Hippocampal formation (tissue), 2 donors: ENCODE data around the gene LRRC19.

Source experiments
- DNase-seq, 2 donors: peaks; one replicate each; lab custom pipeline; 2025; lab: John Stamatoyannopoulos, UW

LRRC19 gene

DNA sequence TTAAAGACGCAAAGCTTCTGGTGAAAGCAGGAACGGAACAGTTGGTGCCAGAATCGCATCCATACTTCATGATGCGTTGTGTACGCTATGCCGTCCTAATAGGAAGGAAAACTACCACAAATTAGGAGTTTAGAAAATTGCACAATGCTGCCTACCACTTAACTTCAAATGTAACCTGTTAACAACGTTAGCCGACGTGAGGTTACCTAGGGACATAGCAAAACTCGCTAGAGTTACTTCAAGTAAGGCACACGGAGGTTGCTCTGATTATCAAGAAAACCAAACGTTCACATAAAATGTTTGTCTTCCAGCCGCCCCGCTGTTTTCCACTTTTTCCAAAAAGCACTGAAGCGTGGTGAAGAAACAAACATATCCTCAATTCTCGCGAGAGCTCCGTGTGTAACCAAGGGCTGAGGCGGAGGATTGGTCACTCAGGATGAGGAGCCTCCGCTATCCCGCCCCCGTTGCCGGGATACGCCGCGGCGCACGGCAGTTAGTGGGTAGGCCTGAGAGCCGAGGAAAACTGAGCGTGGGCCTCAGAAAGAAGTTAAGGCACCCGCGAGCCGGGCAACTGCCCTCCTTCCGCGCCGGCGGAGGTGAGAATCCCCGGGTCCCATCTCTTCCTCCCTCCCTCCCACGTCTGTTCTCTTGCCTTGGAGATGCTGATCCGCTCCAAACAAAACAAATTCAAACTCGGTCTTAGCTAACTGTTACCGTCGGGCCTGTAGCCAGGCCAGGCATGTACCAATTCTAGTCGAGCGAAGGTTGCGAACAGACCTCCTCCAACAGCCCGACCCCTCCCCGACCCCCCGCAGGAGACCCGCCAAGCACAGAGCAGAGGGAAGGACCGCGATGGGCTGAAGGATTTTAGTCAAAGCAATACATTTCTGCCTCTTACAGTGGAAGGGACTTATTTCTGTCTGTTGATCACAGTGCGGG, 49.3 kb downstream of the LRRC19 start, which contains the start of gene IFT74:
Gene IFT74, plus strand, starts transcription at position 492 of the 939 bp plus-strand sequence. CDS start 5,556 bp downstream, outside the sequence.
- DNase-seq = peak; percentile 90 to 99

DNA sequence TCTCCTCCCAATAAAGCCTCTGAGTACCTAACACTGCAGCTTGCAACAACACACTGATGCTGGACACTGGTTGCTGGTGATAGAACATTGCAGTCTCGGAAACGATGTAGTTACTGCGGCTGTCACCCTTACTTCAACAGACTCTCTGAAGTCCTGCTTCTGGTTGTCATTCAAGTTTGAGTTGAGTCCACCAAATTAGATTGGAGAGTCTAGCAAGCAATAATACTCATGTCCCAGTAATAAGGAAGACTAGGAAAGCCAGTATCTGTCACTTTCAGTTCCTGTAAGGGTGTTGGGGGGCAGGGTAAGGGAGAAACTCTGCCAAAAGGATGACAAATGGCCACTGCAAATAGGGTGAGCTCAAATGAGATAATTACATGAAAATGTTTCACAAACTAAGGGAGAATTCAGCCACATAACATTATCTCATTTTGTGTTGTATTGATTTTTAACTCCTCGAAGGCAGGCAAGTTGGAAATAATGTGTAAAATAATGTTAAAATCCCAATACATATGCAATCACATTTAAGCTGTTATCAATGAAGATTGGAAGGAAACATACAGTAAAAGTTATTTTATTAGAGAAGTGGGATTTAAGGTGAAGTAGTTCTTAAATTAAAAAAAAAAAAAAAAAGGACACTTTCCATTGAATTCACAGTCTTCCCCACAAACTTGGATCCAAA, 50.1 kb downstream of the LRRC19 start:
- DNase-seq = peak in 1 of 2 donors; percentile 38

DNA sequence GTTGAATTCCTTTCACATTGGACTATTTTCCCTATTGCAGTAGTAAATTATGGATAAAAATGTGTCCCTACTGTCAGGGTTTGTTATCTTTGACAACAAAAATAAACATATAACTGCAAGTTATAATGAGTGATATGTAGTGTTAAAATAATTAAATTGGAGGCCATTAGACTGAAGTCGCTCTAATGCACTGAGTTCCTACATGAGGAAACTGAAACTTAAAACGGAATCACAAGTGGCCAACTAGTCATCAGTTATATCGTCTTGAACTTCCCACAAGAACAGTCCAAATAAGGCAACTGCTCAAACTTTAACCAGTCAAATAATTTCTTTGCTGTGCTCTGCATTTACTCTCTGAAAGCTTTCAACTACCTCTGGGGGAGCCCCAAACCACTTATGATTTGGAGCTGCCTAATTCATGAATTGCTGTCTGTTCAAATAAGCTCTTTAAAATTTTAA, 51.4 kb downstream of the LRRC19 start:
- DNase-seq = no peak

DNA sequence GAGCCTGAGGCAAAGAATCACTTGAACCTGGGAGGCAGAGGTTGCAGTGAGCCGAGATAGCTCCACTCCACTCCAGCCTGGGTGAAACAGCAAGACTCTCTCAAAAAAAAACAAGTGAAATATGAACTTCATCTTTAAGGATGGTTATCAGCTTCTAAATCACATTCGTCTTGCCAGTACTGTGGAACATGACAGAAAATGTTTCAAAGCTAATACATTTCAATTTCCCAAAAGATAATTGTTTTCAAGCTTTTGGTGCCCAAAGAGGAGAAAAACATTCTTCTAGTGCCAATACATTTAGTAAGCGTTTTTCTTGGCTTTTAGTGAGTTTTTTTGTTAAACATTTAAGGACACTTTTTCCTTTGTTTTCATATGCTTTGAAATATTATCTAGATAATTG, 53.7 kb downstream of the LRRC19 start:
- DNase-seq = no peak

DNA sequence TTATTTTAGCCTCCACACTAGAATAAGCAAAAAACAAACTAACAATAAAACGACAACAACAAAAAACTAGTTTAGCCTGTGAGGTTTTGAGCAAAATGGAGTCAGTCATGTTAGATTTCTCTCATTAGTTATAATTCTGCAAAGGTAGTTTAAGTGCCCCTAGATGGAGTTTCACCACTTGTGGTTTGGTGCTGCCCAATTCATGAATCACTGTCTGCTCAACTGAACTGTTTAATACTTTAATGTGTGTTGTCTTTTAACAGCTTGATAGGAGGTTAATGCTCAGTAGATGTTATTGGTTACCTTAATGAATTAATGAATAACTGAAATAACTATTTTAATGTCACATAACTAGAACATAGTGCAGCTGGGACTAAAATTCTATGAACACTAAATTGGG, 55.0 kb downstream of the LRRC19 start:
- DNase-seq = no peak

DNA sequence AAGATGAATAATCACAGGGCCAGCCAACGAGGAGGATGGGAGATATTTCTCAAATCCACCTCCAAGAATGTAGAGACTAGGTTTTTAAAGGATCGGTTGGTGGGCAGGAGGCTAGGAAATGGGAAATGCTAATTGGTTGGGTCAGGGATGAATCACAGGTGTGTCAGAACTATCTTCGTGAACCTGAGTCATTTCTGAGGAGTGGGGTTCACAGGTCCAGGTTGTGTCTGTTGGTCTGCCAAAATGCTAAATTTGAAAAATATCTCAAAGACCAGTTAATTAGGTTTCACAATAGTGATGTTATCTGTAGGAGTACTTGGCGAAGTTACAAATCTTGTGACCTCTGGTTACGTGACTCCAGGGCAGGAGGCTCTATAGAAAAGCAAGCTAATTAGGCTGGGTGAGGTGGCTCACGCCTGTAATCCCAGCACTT, 55.8 kb downstream of the LRRC19 start:
- no peak for DNase-seq

DNA sequence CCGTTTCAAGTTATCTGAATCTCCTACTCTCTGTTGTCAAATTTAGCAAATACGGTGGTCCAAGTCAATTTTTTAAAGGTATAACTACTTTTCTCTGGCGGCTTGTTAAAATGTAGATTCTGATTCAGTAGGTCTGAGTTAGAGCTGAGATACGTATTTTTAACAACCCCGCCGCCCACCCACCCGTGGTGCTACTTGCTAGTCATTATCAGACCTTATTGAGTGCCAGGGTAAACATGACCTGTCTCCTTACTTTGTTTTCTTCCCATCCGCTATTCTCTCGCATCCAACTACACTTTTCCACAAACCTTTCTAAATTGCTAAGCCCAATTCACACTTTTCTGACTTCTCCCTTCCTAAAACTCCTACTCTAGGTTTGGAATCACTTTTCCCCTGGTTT, 57.7 kb downstream of the LRRC19 start:
- DNase-seq = no peak

DNA sequence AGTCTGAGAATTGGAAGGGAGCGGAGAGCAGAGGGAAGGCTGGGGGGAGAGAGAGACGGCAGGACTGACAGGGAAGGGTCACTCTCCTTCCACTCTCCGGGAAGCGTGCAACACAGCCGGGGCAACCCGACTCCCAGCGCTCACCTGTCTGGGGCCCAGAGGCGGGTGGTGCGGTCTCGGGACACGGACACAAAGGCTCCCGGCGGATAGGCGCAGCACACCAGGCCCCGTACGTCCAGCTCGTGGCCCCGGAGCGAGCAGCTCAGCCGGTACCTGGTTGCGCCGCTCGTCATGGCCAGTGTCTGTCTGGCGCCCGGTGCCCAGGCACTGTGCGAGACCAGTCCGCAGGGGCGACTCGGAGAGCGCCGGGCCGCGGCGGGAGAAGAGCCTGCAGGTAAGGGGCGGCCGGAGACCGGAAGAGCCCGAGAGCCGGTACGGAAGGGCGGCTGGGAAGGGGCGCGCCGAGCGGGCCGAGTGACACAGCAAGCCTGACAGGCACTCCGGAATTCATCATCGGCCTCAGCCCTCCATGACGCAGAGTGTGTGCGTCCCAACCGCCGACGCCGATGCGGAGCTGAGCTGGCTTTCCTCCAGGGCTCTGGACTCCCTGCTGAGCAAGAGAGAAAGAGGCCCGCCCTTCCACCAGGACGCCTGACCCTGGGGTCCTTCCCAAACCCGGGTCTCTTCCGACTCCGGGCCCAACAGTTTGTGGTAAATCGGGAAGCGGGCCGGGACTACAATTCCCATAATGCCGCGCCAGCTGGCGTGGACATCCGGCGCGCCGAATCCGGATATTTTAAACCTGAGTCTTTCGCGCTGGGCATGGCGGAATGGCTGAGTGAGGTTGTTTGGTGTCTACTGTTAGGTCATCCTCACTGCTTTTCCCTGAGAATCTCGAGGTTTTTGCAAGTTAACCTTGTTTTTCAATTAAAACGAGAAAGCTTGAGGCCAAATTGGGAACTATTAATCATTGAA, 58.4 kb downstream of the LRRC19 start, which contains the start of gene PLAA:
Gene PLAA, minus strand, starts transcription at position 490 of the 975 bp plus-strand sequence. Its CDS starts 197 bp downstream, at position 293.
- peak; percentile 89 to 93 for DNase-seq

DNA sequence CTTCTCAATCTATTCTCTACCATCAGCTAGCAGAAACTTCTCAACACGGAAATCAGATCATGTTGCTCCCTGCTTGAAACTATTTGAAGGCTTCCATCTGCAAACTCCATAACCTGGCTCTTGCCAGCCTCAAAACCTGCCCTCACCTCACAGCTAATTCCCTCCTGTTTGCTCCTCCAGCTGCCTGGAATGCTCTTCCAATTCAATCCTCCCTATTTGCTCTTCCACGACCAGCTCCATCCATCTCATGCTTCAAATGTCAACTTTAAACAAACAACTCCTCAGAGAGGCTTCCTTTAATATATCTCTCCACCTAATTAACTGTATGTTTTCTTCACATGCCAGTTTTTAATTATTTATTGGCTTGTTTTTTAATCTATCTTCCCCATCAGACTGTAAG, 59.9 kb downstream of the LRRC19 start:
- no peak for DNase-seq
